HCT116 (cell line): ENCODE data around the gene ATP4A. TPM values are rescaled to one million over a fixed set of nuclear protein-coding genes. Genes with fewer than 3 reads are reported as not detected.

Source experiments
- ATAC-seq: fragments of 200-7000 bp; cut with Tn5 transposase; 2 replicates; pipeline ENCODE4 v1.9.1; 2020; ENCODE audit warnings: mild to moderate bottlenecking, moderate library complexity
- BruUV-seq: library from RNA; stranded (reverse); fragments of 400-500 nt; replicated peaks from 2 replicates; lab custom pipeline; 2021; lab: Mats Ljungman, UMichigan
- CTCF ChIA-PET: fragments of 300-600 bp; sonication (Branson Sonifier 250); formaldehyde crosslinking; loops from one replicate; lab custom pipeline; 2021; ENCODE audit warnings: antibody characterized with exemption; lab: Charles Lee
- POLR2A ChIA-PET: fragments of 300-600, 350-600 bp; sonication (Branson Sonifier 250); formaldehyde crosslinking; loops from one replicate; lab custom pipeline; 2021; ENCODE audit warnings: antibody characterized with exemption; lab: Charles Lee
- RAD21 ChIA-PET, 2 experiments: fragments of 300-600 bp; sonication (Branson Sonifier 250); formaldehyde crosslinking; loops; one replicate each; lab custom pipeline; 2023; ENCODE audit warnings: low total read pairs in 2 of 2; ENCODE audit not compliant: uncharacterized antibody in 2 of 2, unreplicated experiment in 2 of 2, low non-redundant PET in 1 of 2; lab: Charles Lee
- DNase-seq: peaks from one replicate; pipeline ENCODE4 v3.0.0-alpha.2; 2010; ENCODE audit warnings: low read depth, low spot score
- H2AFZ ChIP-seq: fragments of 200-600 bp; shearing (Covaris generic), sonication (generic); 2 replicates; pipeline ENCODE4 v1.6.1; 2017; ENCODE audit warnings: low read depth, mixed run types, mixed read lengths, antibody characterized with exemption, low read length; ENCODE audit not compliant: poor library complexity, severe bottlenecking
- H3K27ac ChIP-seq: 2 replicates; pipeline ENCODE4 v1.5.1; 2012; ENCODE audit warnings: low read depth, low read length
- H3K27me3 ChIP-seq: fragments of 200-600 bp; sonication (generic); 2 replicates; pipeline ENCODE4 v1.6.1; 2016; ENCODE audit warnings: mixed run types, low read length, mixed read lengths; ENCODE audit not compliant: insufficient read depth
- H3K36me3 ChIP-seq, 2 experiments: fragments of 200-500 bp in 1 of 2; fragments of 200-600 bp in 1 of 2; sonication (Bioruptor generic) in 1 of 2; sonication (generic) in 1 of 2; 2 replicates each; pipeline versions ENCODE4 v1.5.1 to v1.6.1; 2014 to 2016; ENCODE audit warnings: low read length in 2 of 2, inconsistent platforms in 1 of 2, mixed read lengths in 1 of 2, mixed run types in 1 of 2; ENCODE audit not compliant: insufficient read depth in 2 of 2, control insufficient read depth in 1 of 2
- H3K4me1 ChIP-seq, 2 experiments: fragments of 200-600 bp in 1 of 2; sonication (generic) in 1 of 2; 2 replicates each; pipeline versions ENCODE4 v1.5.1 to v1.6.1; 2012 to 2017; ENCODE audit warnings: low read length in 2 of 2, inconsistent platforms in 1 of 2, mild to moderate bottlenecking in 1 of 2, mixed read lengths in 1 of 2, mixed run types in 1 of 2, moderate library complexity in 1 of 2; ENCODE audit not compliant: insufficient read depth in 2 of 2, control insufficient read depth in 1 of 2
- H3K4me2 ChIP-seq: fragments of 200-600 bp; sonication (generic); 2 replicates; pipeline ENCODE4 v1.6.1; 2017; ENCODE audit warnings: mixed run types, low read length, mixed read lengths
- H3K4me3 ChIP-seq, 2 experiments: fragments of 200-600 bp in 1 of 2; sonication (generic) in 1 of 2; replicated peaks in 1 of 2; 2 replicates each; pipeline ENCODE4 v1.5.1; 2011 to 2016; ENCODE audit warnings: low read length in 2 of 2, control low read depth in 1 of 2, low read depth in 1 of 2, mild to moderate bottlenecking in 1 of 2, mixed read lengths in 1 of 2, mixed run types in 1 of 2
- H3K79me2 ChIP-seq: fragments of 200-600 bp; sonication (generic); 2 replicates; pipeline ENCODE4 v1.6.1; 2017; ENCODE audit warnings: mild to moderate bottlenecking, mixed run types, low read length, moderate library complexity, mixed read lengths; ENCODE audit not compliant: insufficient read depth
- H3K9ac ChIP-seq: fragments of 200-600 bp; sonication (generic); 2 replicates; pipeline ENCODE4 v1.6.1; 2016; ENCODE audit warnings: low read length, mixed read lengths
- H3K9me2 ChIP-seq: fragments of 200-600 bp; sonication (generic), shearing (Covaris generic); 2 replicates; pipeline ENCODE4 v1.6.1; 2017; ENCODE audit warnings: mixed run types, mild to moderate bottlenecking, moderate library complexity; ENCODE audit not compliant: insufficient read depth
- H3K9me3 ChIP-seq, 2 experiments: fragments of 200-500 bp in 1 of 2; fragments of 200-600 bp in 1 of 2; sonication (Bioruptor generic) in 1 of 2; sonication (generic) in 1 of 2; 2 replicates each; pipeline ENCODE4 v1.6.1; 2014 to 2017; ENCODE audit warnings: low read length in 2 of 2, mixed read lengths in 2 of 2, inconsistent platforms in 1 of 2, low read depth in 1 of 2, mild to moderate bottlenecking in 1 of 2, mixed run types in 1 of 2, moderate library complexity in 1 of 2; ENCODE audit not compliant: control insufficient read depth in 1 of 2, insufficient read depth in 1 of 2
- H4K20me1 ChIP-seq: fragments of 200-600 bp; sonication (generic), shearing (Covaris generic); 2 replicates; pipeline ENCODE4 v1.6.1; 2017; ENCODE audit warnings: mixed run types, mild to moderate bottlenecking, moderate library complexity; ENCODE audit not compliant: insufficient read depth
- EZH2 ChIP-seq: fragments of 200-600 bp; sonication (generic); IDR thresholded peaks from 2 replicates; pipeline ENCODE4 v1.6.1; 2017; ENCODE audit warnings: antibody characterized with exemption, mixed run types
- EZH2phosphoT487 ChIP-seq: fragments of 200-600 bp; IDR thresholded peaks from 2 replicates; pipeline ENCODE4 v1.6.1; 2018; ENCODE audit warnings: antibody characterized with exemption, borderline replicate concordance
- FOSL1 ChIP-seq: IDR thresholded peaks from 2 replicates; pipeline ENCODE4 v1.6.1; 2012; ENCODE audit warnings: low read depth
- POLR2AphosphoS5 ChIP-seq: IDR thresholded peaks from 2 replicates; pipeline ENCODE4 v1.6.1; 2011; ENCODE audit warnings: mild to moderate bottlenecking, low read depth, low read length, moderate library complexity
- REST ChIP-seq: IDR thresholded peaks from 2 replicates; pipeline ENCODE4 v1.6.1; 2012; ENCODE audit warnings: low read depth
- ZNF274 ChIP-seq: fragments of 200-500 bp; sonication (Bioruptor generic); IDR thresholded peaks from 2 replicates; pipeline ENCODE4 v1.6.1; 2014; ENCODE audit warnings: mild to moderate bottlenecking, low read depth, low read length, inconsistent platforms
- intact Hi-C: fragments of 100-400 bp; cut with micrococcal nuclease; formaldehyde crosslinking; loops from 2 replicates; pipeline ENCODE4 v1.10.0; 2022
- total RNA-seq: library from RNA; stranded (reverse); gene quantifications from one replicate; pipeline ENCODE4 v1.2.1, GENCODE V29; 2021; ENCODE audit not compliant: unreplicated experiment

The ATP4A gene
- total RNA-seq, 1 experiment from 2014 or later = 0.27 TPM

- no peak for TF ChIP-seq REST
Observed at GRCh38 chr19:35578707-35579106, 15.2 kb upstream of the ATP4A start (continued).

DNA sequence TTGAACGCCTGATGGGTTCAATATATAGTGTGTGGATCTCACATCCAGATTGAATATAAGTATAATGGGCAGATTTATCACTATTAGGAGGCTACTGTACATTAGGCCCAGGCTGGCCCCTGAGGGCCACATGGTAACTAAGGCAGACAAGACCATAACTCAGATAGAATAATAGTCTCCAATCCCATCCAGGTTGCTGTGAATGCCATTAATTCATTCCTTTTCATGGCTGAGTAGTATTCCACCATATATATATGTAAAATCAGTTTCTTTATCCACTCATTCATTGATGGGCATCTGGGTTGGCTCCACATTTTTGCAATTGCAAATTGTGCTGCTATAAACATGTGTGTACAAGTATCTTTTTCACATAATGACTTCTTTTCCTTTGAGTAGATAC is 14.5 kb upstream of the ATP4A start:
- intact Hi-C loops = no loop called here
- RAD21 ChIA-PET = no interaction called here
- no TSS peak for BruUV-seq

GRCh38 chr19:35571406-35571965 is 8.0 kb upstream of the ATP4A start:
- Histone ChIP-seq H3K36me3 (no peaks in the 10 kb centered on the region), H3K4me3 (no peak overlapping the region), H3K9me2 (no peaks in the 10 kb centered on the region), H3K27ac (no peak overlapping the region), H2AFZ (no peak overlapping the region), H3K4me2 (no peak overlapping the region), H3K4me1 (no peaks in the 10 kb centered on the region), H3K9me3 (peaks cover 3 to 9% of the 10 kb centered on the region in 2 experiments; a peak in 2 of 4 replicates), H3K9ac (no peak overlapping the region), H4K20me1 (no peaks in the 10 kb centered on the region), H3K79me2 (no peaks in the 10 kb centered on the region), H3K27me3 (no peaks in the 10 kb centered on the region)
- intact Hi-C loops = no loop called here
- no TSS peak for BruUV-seq
- ChIA-PET RAD21 (no interaction called here), POLR2A (no interaction called here), CTCF (no interaction called here)
- ATAC-seq (no peak), DNase-seq (no peak)
- TF ChIP-seq EZH2 (no peak), POLR2AphosphoS5 (no peak), ZNF274 (no peak), FOSL1 (no peak), EZH2phosphoT487 (no peak)

More for the DNA sequence above, 14.5 kb upstream of the ATP4A start:
- H3K9me3 ChIP-seq = peaks cover 3 to 9% of the 10 kb centered on the region in 2 experiments; a peak in 2 of 4 replicates
- H3K79me2 ChIP-seq = no peaks in the 10 kb centered on the region
- no peak overlapping the region for H3K27ac ChIP-seq
- no peak overlapping the region for H3K4me3 ChIP-seq
- DNase-seq (no peak), ATAC-seq (no peak)
- H3K36me3 ChIP-seq = no peaks in the 10 kb centered on the region
- H3K9me2 ChIP-seq = no peaks in the 10 kb centered on the region
- POLR2A ChIA-PET = no interaction called here
- no peaks in the 10 kb centered on the region for H3K4me1 ChIP-seq
- no peak overlapping the region for H3K4me2 ChIP-seq
- CTCF ChIA-PET = no interaction called here
- TF ChIP-seq ZNF274 = no peak
- no peaks in the 10 kb centered on the region for H3K27me3 ChIP-seq
- H3K9ac ChIP-seq = no peak overlapping the region
- H4K20me1 ChIP-seq = no peaks in the 10 kb centered on the region
- no peak overlapping the region for H2AFZ ChIP-seq
